Activated CD4-positive, alpha-beta T cell treated with anti-CD3 and anti-CD28 coated beads, Interleukin-2, amount 10 ng/mL, durations not matched to agents 7 days and 5 days (primary cell): ENCODE results near the gene TMEM201. TPM values are rescaled to one million over a fixed set of nuclear protein-coding genes. Genes with fewer than 3 reads are reported as not detected.
A peak's percentile ranks its signal among the peaks of the same experiment; 100 is the strongest.

Experiments
- CTCF ChIA-PET: fragments of 350-600 bp; sonication (Branson Sonifier 250); formaldehyde crosslinking; loops from one replicate; lab custom pipeline; 2021; ENCODE audit warnings: antibody characterized with exemption; lab: Charles Lee
- POLR2A ChIA-PET: fragments of 350-600 bp; sonication (Branson Sonifier 250); formaldehyde crosslinking; loops from one replicate; lab custom pipeline; 2021; ENCODE audit warnings: antibody characterized with exemption; lab: Charles Lee
- DNase-seq: peaks from one replicate; pipeline ENCODE4 v3.0.0-alpha.2; 2020
- H3K27ac Mint-ChIP-seq: one replicate; pipeline ENCODE4 v1.8.0; 2021; ENCODE audit warnings: mild to moderate bottlenecking, moderate library complexity, mixed read lengths
- H3K27me3 Mint-ChIP-seq: one replicate; pipeline ENCODE4 v1.8.0; 2021; ENCODE audit warnings: mixed read lengths
- H3K36me3 Mint-ChIP-seq: one replicate; pipeline ENCODE4 v1.8.0; 2021; ENCODE audit warnings: low read depth, mixed read lengths
- H3K4me1 Mint-ChIP-seq: one replicate; pipeline ENCODE4 v1.8.0; 2021; ENCODE audit warnings: mixed read lengths
- H3K4me3 Mint-ChIP-seq: one replicate; pipeline ENCODE4 v1.8.0; 2021; ENCODE audit warnings: mild to moderate bottlenecking, moderate library complexity, mixed read lengths
- H3K9me3 Mint-ChIP-seq: one replicate; pipeline ENCODE4 v1.8.0; 2021; ENCODE audit warnings: mixed read lengths
- total RNA-seq, 2 experiments: library from RNA; stranded (reverse); gene quantifications; one replicate each; pipeline ENCODE4 v1.2.3, GENCODE V29; 2021

The TMEM201 gene, protein sequence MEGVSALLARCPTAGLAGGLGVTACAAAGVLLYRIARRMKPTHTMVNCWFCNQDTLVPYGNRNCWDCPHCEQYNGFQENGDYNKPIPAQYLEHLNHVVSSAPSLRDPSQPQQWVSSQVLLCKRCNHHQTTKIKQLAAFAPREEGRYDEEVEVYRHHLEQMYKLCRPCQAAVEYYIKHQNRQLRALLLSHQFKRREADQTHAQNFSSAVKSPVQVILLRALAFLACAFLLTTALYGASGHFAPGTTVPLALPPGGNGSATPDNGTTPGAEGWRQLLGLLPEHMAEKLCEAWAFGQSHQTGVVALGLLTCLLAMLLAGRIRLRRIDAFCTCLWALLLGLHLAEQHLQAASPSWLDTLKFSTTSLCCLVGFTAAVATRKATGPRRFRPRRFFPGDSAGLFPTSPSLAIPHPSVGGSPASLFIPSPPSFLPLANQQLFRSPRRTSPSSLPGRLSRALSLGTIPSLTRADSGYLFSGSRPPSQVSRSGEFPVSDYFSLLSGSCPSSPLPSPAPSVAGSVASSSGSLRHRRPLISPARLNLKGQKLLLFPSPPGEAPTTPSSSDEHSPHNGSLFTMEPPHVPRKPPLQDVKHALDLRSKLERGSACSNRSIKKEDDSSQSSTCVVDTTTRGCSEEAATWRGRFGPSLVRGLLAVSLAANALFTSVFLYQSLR
- total RNA-seq: 10 to 100 TPM; 17.1 to 17.9 TPM

DNA sequence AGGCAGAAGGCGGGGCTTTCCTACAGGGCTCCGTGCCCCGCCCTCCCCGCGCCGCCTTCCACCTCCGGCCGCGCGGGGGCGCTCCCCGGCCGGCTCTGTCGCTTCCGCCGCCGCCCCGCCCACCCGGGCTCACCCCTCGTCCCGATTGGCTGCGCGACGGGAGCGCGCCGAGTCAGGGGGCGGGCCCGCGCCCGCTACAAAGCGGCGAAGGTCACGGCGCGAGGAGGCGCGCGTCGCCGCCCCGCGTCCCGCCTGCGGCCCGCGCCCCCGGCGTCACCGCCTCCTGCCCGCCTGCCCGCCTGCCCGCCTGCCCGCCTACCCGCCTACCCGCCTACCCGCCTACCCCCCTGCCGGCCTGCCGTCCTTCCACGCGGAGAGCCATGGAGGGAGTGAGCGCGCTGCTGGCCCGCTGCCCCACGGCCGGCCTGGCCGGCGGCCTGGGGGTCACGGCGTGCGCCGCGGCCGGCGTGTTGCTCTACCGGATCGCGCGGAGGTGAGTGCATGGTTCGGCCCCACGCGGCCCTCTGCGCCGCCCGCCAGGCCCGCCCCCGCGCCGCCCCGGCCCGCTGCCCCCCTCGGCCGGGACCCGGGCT is at the start of gene TMEM201:
Gene TMEM201, plus strand, starts transcription at position 361 of the 593 bp plus-strand sequence. Its CDS starts 20 bp downstream, at position 381.
- DNase-seq: peak; percentile 92
- Mint-ChIP-seq H3K9me3 (no peaks in the 10 kb centered on the region), H3K36me3 (peaks cover 2% of the 10 kb centered on the region), H3K4me1 (peaks cover 40% of the 10 kb centered on the region), H3K27ac (peak within 1 kb of the TSS; percentile 84), H3K27me3 (no peaks in the 10 kb centered on the region), H3K4me3 (peak within 1 kb of the TSS; percentile 79)
- ChIA-PET POLR2A (no interaction called here), CTCF (interaction anchor here (0.9 to 1.8 kb wide), 7 partner anchors 9 to 150 kb away, joined by 3 to 10 read pairs (median 4); no protein-coding TSS in a partner anchor)

DNA sequence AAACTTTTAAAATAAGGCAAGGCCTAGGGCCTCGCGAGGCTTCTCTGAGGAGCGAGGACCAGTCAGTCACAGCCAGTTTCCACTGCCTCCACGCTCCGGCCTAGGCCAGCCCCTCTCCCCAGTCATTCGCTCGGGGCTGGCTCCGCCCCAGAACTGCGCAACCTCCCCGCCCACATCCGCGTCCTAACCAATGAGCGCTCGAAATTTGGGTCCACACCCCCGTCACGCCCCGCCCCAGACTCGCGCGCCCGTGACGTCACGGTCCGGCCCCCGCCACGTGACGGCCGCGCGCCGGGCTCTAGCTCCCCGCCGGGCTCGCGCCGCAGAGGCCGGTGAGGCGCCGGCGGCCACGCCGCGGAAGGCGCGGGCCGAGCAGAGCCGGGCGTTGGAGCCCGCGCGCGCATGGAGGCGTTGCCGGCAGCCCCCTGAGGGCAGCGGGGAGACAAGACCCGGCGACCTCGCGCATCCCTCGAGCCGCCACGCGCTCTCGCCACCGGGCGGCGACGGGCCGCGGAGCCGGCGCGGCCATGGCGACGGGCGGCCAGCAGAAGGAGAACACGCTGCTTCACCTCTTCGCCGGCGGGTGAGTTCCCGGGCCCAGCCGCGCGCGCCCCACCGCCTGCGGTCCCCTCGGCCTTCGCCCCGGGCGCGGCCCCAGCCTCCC is 49.4 kb upstream of the TMEM201 start, which contains the start of gene SLC25A33:
Gene SLC25A33, plus strand, starts transcription at position 301 of the 664 bp plus-strand sequence. Its CDS starts 227 bp downstream, at position 528.
- Mint-ChIP-seq H3K36me3 (peaks cover 3% of the 10 kb centered on the region), H3K27me3 (no peaks in the 10 kb centered on the region), H3K27ac (peak within 1 kb of the TSS; percentile 88), H3K9me3 (no peaks in the 10 kb centered on the region), H3K4me3 (peak within 1 kb of the TSS; percentile 88), H3K4me1 (peaks cover 36% of the 10 kb centered on the region)
- ChIA-PET CTCF (interaction anchor here (1.1 kb wide), 1 partner anchor 27 kb away, joined by 3 read pairs; no protein-coding TSS in a partner anchor), POLR2A (no interaction called here)
- DNase-seq: peak; percentile 97

DNA sequence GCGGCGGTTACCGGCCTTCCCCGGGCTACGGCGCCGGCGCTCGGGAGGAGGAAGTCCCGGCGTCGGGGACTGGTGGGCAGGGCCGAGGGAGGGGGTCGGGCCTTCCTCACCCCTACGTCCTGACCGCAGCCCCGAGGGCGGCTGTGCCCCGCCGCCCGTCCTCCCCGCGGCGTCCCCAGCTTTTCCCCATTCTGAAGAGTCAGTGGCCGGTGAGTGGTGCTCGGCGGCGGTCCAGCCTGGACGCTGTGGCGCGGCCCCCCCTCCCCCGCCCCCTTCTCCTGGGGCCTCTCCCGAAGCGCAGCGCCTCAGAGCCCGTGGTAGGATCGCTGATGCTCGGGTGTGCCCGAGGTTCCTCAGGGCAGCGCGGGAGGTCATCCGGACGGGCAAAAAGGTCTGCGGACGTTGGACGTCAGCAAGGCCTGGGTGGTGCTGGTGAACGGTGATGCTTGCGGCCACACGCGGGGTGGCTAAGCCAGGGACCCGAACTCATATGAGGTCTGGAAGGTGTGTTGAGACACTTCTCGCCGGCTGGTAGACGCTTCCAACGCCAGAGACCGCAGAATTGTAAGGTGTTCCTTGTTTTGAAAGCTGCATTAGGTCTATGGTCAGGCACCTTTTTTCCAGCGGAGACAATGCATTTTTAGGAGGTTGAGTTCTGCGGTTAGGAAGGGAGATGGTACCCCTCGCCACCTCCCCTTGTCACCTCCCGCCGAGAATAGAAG is 48.7 kb upstream of the TMEM201 start:
- ChIA-PET POLR2A (interaction anchor here (0.7 kb wide), 2 partner anchors 15 to 331 kb away, joined by 3 to 9 read pairs; no protein-coding TSS in a partner anchor), CTCF (interaction anchor here (1.1 to 1.4 kb wide), 2 partner anchors 14 to 26 kb away, joined by 3 to 5 read pairs; no protein-coding TSS in a partner anchor)
- Mint-ChIP-seq H3K4me3 (peak overlapping the region; percentile 88), H3K9me3 (no peaks in the 10 kb centered on the region), H3K27me3 (no peaks in the 10 kb centered on the region), H3K27ac (peak overlapping the region; percentile 85), H3K36me3 (peaks cover 3% of the 10 kb centered on the region), H3K4me1 (peaks cover 38% of the 10 kb centered on the region)
- peak; percentile 49 for DNase-seq

DNA sequence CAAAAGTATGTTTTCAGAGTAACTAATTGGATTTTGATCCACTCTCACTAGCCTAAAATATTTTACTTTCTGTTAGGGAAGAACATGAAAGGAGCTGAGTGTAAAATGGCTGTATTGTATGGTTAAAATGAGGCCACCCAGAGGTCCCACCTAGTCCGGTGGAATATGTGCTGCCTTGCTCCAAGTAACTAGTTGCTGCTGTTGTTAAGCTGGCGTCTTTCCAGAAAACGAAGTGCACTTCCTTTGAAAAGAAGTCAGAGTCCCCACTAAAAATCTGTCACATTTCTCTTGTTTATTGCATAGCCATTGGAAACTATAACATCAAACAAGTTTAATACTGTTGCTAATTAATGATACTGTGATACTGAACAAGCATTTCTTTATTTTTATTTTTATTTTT is 46.3 kb upstream of the TMEM201 start:
- Mint-ChIP-seq H3K27ac (no peak overlapping the region), H3K36me3 (peaks cover 3% of the 10 kb centered on the region), H3K27me3 (no peaks in the 10 kb centered on the region), H3K4me3 (no peak overlapping the region), H3K4me1 (peaks cover 37% of the 10 kb centered on the region), H3K9me3 (no peaks in the 10 kb centered on the region)
- ChIA-PET POLR2A (no interaction called here), CTCF (no interaction called here)
- DNase-seq: no peak

DNA sequence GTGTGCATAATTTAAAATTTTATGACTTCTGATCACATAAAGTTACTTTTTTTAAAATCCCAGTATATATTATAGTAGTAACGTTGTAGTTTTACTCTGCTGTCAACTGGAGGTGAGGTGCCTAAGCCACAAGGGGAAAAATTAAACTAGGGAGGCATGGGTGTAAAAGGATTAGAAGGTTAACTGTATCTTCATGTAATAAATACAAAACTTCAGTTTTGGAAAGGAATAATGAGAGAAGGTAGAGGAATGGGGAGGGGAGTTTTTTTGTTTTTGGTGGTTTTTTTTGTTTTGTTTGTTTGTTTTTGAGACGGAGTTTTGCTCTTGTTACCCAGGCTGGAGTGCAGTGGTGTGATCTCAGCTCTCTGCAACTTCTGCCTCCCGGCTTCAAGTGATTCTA is 43.8 kb upstream of the TMEM201 start:
- no peak overlapping the region for H3K27ac Mint-ChIP-seq
- H3K9me3 Mint-ChIP-seq: no peaks in the 10 kb centered on the region
- DNase-seq: no peak
- H3K4me3 Mint-ChIP-seq: no peak overlapping the region
- peaks cover 3% of the 10 kb centered on the region for H3K36me3 Mint-ChIP-seq
- no peaks in the 10 kb centered on the region for H3K27me3 Mint-ChIP-seq
- ChIA-PET CTCF (interaction anchor here (0.6 to 1.3 kb wide), 2 partner anchors 111 to 399 kb away, joined by 3 read pairs; no protein-coding TSS in a partner anchor), POLR2A (no interaction called here)
- H3K4me1 Mint-ChIP-seq: peaks cover 23% of the 10 kb centered on the region

DNA sequence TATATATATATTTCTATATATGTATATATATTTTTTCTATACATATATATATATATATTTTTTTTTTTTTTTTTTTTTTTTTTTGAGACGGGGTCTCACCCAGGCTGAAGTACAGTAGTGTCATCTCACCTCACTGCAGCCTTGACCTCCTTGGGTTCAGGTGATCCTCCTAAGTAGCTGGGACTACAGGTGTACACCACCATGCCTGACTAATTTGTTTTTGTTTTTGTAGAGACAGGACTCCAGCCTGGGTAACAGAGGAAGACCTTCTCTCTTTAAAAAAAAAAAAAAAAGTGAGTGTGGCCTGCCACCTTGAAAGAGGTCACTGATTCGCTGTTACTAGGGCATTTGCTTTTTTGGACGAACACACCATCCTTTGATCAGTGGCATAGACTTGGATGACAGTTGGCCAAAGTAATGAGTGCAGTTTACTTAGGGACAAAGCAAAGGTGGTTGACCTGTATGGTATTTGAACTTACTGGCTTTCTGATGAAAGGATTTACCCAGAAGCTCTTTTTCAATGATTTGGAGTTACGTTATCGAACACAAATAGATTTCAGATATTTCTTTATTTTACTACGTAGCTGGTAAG is 38.7 kb upstream of the TMEM201 start:
- H3K9me3 Mint-ChIP-seq: no peaks in the 10 kb centered on the region
- CTCF ChIA-PET: no interaction called here
- no peak for DNase-seq
- no peaks in the 10 kb centered on the region for H3K27me3 Mint-ChIP-seq
- POLR2A ChIA-PET: no interaction called here
- H3K4me1 Mint-ChIP-seq: peaks cover 2% of the 10 kb centered on the region
- peaks cover under 1% of the 10 kb centered on the region for H3K36me3 Mint-ChIP-seq
- no peak overlapping the region for H3K4me3 Mint-ChIP-seq
- H3K27ac Mint-ChIP-seq: no peak overlapping the region

DNA sequence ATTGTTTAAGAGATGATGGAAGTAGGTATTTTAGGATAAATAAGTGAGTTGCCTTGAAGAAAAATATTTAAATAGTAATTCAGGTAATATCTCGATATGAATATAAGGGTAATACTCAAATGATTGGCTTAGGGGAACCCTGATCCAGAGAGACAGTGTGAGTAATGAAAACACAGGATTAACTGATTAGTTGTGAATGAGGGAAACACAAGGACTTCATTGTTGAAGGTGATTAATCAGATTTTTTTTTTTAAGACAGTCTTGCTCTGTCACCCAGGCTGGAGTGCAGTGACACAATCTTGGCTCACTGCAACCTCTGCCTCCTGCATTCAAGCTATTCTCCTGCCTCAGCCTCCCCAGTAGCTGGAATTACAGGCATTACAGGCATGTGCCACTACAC is 36.7 kb upstream of the TMEM201 start:
- ChIA-PET CTCF (interaction anchor here (0.6 kb wide), 1 partner anchor 346 kb away, joined by 4 read pairs; no protein-coding TSS in a partner anchor), POLR2A (no interaction called here)
- no peak for DNase-seq
- Mint-ChIP-seq H3K27ac (no peak overlapping the region), H3K4me1 (no peaks in the 10 kb centered on the region), H3K36me3 (peaks cover 14% of the 10 kb centered on the region), H3K4me3 (no peak overlapping the region), H3K27me3 (no peaks in the 10 kb centered on the region), H3K9me3 (no peaks in the 10 kb centered on the region)

DNA sequence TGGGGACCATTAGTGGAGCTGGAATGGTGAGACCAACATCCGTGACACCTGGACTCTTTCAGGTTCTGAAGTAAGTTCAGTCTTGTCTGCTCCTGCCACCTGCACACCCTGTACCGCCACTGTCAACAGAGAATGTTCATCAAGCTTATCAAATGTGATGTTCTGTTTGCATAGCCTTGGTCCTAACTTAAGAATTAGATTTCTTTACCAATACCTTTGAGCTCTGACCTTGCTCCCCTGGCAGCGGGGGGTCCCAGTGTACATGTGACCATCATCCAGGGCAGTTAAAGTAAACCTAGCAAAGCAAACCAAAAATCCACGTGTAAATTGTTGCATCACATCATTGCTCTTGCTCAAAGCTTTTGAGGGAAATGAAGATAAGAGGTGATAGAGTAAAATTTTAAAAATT is 35.0 kb upstream of the TMEM201 start:
- DNase-seq: no peak
- Mint-ChIP-seq H3K27ac (no peak overlapping the region), H3K9me3 (no peaks in the 10 kb centered on the region), H3K4me3 (no peak overlapping the region), H3K36me3 (peaks cover 16% of the 10 kb centered on the region), H3K27me3 (no peaks in the 10 kb centered on the region), H3K4me1 (peaks cover 15% of the 10 kb centered on the region)
- ChIA-PET CTCF (interaction anchor here (0.6 to 2.2 kb wide), 4 partner anchors 13 to 591 kb away, joined by 3 to 6 read pairs (median 4); partner anchors contain the start of gene H6PD), POLR2A (interaction anchor here (0.6 kb wide), 1 partner anchor 306 kb away, joined by 3 read pairs; no protein-coding TSS in a partner anchor)

DNA sequence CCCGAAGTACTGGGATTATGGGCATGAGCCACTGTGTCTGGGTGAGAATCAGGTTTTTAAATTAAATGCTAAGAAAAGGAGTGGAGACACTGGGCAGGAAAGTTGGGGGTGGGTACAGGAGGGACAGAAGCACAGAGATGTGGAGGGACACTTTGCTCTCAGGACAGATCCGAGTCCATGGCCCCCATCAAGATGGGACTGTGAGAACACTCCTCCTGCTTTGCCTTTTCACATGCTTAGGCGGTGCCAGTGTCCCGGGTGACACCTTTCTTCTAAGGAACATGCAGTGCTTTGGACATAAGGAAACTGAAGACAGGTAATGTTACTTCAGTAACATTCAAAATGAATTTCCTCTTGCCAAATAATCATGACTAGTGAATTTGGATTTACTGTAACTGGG is 32.8 kb upstream of the TMEM201 start:
- H3K4me3 Mint-ChIP-seq: no peak overlapping the region
- H3K27me3 Mint-ChIP-seq: no peaks in the 10 kb centered on the region
- CTCF ChIA-PET: interaction anchor here (0.9 to 1.4 kb wide), 2 partner anchors 18 to 28 kb away, joined by 3 to 4 read pairs; no protein-coding TSS in a partner anchor
- no peak overlapping the region for H3K27ac Mint-ChIP-seq
- H3K9me3 Mint-ChIP-seq: no peaks in the 10 kb centered on the region
- DNase-seq: no peak
- peaks cover 29% of the 10 kb centered on the region for H3K4me1 Mint-ChIP-seq
- H3K36me3 Mint-ChIP-seq: peaks cover 21% of the 10 kb centered on the region
- POLR2A ChIA-PET: no interaction called here

DNA sequence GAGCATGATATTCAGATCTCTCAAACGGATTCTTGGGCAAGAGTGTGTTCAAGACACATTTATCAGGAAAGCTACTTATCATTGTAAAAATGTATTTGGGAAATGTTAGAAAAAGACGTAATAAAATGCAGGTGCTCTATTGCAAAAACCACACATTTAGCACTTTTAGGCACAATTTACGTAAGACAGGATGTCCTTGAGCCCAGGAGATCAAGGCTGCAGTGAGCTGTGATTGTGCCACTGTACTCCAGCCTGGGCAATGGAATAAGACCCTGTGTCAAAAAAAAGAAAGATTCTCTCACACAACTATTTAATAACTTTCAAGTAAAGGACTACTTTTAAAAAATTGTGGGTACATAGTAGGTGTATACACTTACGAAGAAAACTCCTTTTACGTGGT is 31.1 kb upstream of the TMEM201 start:
- DNase-seq: no peak
- Mint-ChIP-seq H3K27me3 (no peaks in the 10 kb centered on the region), H3K27ac (peak overlapping the region; percentile 9), H3K9me3 (no peaks in the 10 kb centered on the region), H3K36me3 (peaks cover 25% of the 10 kb centered on the region), H3K4me3 (no peak overlapping the region), H3K4me1 (peaks cover 33% of the 10 kb centered on the region)
- POLR2A ChIA-PET: interaction anchor here (0.5 to 0.6 kb wide), 2 partner anchors 369 to 897 kb away, joined by 3 to 21 read pairs; no protein-coding TSS in a partner anchor
- CTCF ChIA-PET: no interaction called here
